ENCODE data around the gene ENKD1. TPM values are rescaled to one million over a fixed set of nuclear protein-coding genes. Genes with fewer than 3 reads are reported as not detected.

ENKD1 gene
- total RNA-seq, 1 donor from 2014 or later, result 6.9 TPM

DNA sequence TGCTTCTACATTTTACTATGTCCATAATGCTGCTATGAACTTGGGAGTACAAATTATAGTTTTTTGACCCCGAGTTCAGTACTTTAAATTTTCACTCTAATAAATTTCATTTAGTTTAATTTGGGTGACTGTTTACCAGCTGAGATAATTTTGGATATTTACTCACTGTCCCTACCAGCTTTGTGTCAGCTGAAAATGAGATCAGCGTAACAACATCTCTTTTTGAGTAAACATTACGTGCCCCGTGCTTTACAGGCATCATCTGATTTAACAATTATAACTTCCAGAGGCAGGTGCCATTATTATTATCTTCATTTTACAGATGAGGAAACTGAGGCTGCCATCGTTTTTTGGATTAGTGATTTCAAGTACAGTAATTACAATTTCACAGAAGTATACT is 37.6 kb upstream of the ENKD1 start:
- no peaks in the 10 kb centered on the region for H3K9me3 Mint-ChIP-seq
- no peak overlapping the region for H3K27ac ChIP-seq
- TF ChIP-seq EZH2 (IDR thresholded peaks at IDR 0.05) (no peak), EZH2phosphoT487 (IDR thresholded peaks at IDR 0.05) (no peak)
- TF ChIP-seq, protein P1, sequence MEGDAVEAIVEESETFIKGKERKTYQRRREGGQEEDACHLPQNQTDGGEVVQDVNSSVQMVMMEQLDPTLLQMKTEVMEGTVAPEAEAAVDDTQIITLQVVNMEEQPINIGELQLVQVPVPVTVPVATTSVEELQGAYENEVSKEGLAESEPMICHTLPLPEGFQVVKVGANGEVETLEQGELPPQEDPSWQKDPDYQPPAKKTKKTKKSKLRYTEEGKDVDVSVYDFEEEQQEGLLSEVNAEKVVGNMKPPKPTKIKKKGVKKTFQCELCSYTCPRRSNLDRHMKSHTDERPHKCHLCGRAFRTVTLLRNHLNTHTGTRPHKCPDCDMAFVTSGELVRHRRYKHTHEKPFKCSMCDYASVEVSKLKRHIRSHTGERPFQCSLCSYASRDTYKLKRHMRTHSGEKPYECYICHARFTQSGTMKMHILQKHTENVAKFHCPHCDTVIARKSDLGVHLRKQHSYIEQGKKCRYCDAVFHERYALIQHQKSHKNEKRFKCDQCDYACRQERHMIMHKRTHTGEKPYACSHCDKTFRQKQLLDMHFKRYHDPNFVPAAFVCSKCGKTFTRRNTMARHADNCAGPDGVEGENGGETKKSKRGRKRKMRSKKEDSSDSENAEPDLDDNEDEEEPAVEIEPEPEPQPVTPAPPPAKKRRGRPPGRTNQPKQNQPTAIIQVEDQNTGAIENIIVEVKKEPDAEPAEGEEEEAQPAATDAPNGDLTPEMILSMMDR (IDR thresholded peaks at IDR 0.05), result no peak
- H3K4me2 ChIP-seq, result no peak overlapping the region
- H3K27me3 ChIP-seq, result no peaks in the 10 kb centered on the region
- H3K9me3 ChIP-seq (ENCODE audit: low read depth), result no peaks in the 10 kb centered on the region
- H3K27ac Mint-ChIP-seq, result no peak overlapping the region
- H3K79me2 ChIP-seq (ENCODE audit: low read depth), result peaks cover 86% of the 10 kb centered on the region
- H3K4me1 Mint-ChIP-seq, result peaks cover 7% of the 10 kb centered on the region
- no peaks in the 10 kb centered on the region for H3K27me3 Mint-ChIP-seq (ENCODE audit: insufficient read depth, low read depth)
- no peaks in the 10 kb centered on the region for H3F3A ChIP-seq (ENCODE audit: low read depth)
- H3K4me3 Mint-ChIP-seq, result no peak overlapping the region
- peaks cover 30% of the 10 kb centered on the region for H4K20me1 ChIP-seq (ENCODE audit: low read depth)
- no peak overlapping the region for H2AFZ ChIP-seq (replicated peaks)
- no peak for DNase-seq (ENCODE audit: low spot score)
- no peak overlapping the region for H3K4me3 ChIP-seq
- peaks cover 7% of the 10 kb centered on the region for H3K36me3 Mint-ChIP-seq
- no peaks in the 10 kb centered on the region for H3K36me3 ChIP-seq
- H3K9ac ChIP-seq, result no peak overlapping the region
- H3K4me1 ChIP-seq, result no peaks in the 10 kb centered on the region

DNA sequence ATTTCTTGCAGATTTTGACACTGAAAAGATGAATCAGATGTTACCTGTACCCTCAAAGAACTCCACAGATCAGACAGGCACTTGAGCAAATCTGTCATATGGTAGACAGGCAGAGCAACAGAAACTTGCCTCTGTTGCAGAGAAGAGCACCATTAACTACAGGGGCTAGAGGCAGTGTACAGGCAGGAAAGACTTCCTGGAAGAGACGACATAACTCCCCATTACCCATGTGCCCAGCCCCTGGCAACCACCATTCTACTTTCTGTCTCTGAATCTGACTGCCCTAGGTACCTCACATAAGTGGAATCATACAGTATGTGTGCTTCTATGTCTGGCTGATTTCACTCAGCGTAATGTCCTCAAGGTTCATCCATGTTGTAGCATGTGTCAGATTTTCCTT is 37.1 kb upstream of the ENKD1 start:
- H3K4me3 Mint-ChIP-seq, result no peak overlapping the region
- no peak overlapping the region for H3K9ac ChIP-seq
- TF ChIP-seq EZH2phosphoT487 (IDR thresholded peaks at IDR 0.05) (no peak), EZH2 (IDR thresholded peaks at IDR 0.05) (no peak)
- TF ChIP-seq, protein P1 (IDR thresholded peaks at IDR 0.05), result no peak
- no peak overlapping the region for H3K27ac Mint-ChIP-seq
- peaks cover 7% of the 10 kb centered on the region for H3K4me1 Mint-ChIP-seq
- H3K36me3 ChIP-seq, result no peaks in the 10 kb centered on the region
- no peak overlapping the region for H2AFZ ChIP-seq (replicated peaks)
- no peak overlapping the region for H3K4me2 ChIP-seq
- H3K27me3 Mint-ChIP-seq (ENCODE audit: insufficient read depth, low read depth), result no peaks in the 10 kb centered on the region
- no peak for DNase-seq (ENCODE audit: low spot score)
- H3K27ac ChIP-seq, result no peak overlapping the region
- H3K9me3 Mint-ChIP-seq, result peaks cover 2% of the 10 kb centered on the region
- H3K79me2 ChIP-seq (ENCODE audit: low read depth), result peaks cover 82% of the 10 kb centered on the region
- H3F3A ChIP-seq (ENCODE audit: low read depth), result no peaks in the 10 kb centered on the region
- no peaks in the 10 kb centered on the region for H3K9me3 ChIP-seq (ENCODE audit: low read depth)
- H3K36me3 Mint-ChIP-seq, result peaks cover 9% of the 10 kb centered on the region
- H3K4me3 ChIP-seq, result no peak overlapping the region
- H3K4me1 ChIP-seq, result no peaks in the 10 kb centered on the region
- no peaks in the 10 kb centered on the region for H3K27me3 ChIP-seq
- peaks cover 26% of the 10 kb centered on the region for H4K20me1 ChIP-seq (ENCODE audit: low read depth)

DNA sequence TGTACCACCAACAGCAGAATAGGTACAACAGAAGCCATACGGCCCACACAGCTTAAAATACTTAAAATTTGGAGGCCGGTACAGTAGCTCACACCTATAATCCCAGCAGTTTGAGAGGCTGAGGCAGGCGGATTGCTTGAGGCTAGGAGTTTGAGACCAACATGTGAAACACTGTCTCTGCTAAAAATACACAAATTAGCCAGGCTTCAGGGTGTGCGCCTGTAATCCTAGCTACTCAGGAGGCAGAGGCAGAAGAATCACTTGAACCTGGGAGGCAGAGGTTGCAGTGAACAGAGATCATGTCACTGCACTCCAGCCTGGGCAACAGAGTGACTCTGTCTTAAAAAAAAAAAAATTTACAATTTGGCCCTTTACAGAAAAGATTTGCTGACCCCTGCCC is 35.6 kb upstream of the ENKD1 start:
- no peaks in the 10 kb centered on the region for H3F3A ChIP-seq (ENCODE audit: low read depth)
- no peaks in the 10 kb centered on the region for H3K27me3 Mint-ChIP-seq (ENCODE audit: insufficient read depth, low read depth)
- peaks cover 7% of the 10 kb centered on the region for H3K4me1 Mint-ChIP-seq

DNA sequence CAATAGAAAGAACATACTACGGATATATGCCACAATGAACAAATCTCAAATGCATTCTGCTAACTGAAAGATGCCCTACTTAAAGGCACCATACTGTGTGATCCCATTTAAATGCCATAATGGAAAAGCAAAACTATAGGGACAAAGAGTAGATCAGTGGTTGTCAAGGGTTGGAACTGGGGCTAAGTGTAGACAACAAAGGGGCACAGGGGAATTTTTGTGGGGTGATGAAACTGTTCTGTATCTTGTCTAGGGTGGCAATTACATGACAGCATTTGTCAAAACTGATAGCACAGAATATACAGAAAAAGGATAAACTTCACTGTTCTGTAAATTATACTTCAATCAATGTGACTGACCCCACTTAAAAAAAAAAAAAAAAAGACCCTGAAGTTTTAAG is 34.9 kb upstream of the ENKD1 start:
- no peak overlapping the region for H3K4me3 ChIP-seq
- peaks cover 12% of the 10 kb centered on the region for H3K36me3 Mint-ChIP-seq
- H3K4me1 ChIP-seq, result no peaks in the 10 kb centered on the region
- H3K4me3 Mint-ChIP-seq, result no peak overlapping the region
- H3K9ac ChIP-seq, result no peak overlapping the region
- H3K4me1 Mint-ChIP-seq, result peaks cover 7% of the 10 kb centered on the region
- H4K20me1 ChIP-seq (ENCODE audit: low read depth), result peaks cover 23% of the 10 kb centered on the region
- peaks cover 2% of the 10 kb centered on the region for H3K27me3 Mint-ChIP-seq (ENCODE audit: insufficient read depth, low read depth)
- TF ChIP-seq EZH2 (IDR thresholded peaks at IDR 0.05), result no peak
- TF ChIP-seq, protein P1 (IDR thresholded peaks at IDR 0.05), result no peak
- TF ChIP-seq EZH2phosphoT487 (IDR thresholded peaks at IDR 0.05), result no peak
- no peaks in the 10 kb centered on the region for H3K36me3 ChIP-seq
- H3K9me3 Mint-ChIP-seq, result peaks cover 3% of the 10 kb centered on the region
- H3F3A ChIP-seq (ENCODE audit: low read depth), result no peaks in the 10 kb centered on the region
- no peak for DNase-seq (ENCODE audit: low spot score)
- no peak overlapping the region for H3K4me2 ChIP-seq
- no peak overlapping the region for H2AFZ ChIP-seq (replicated peaks)
- no peak overlapping the region for H3K27ac ChIP-seq
- peaks cover 60% of the 10 kb centered on the region for H3K79me2 ChIP-seq (ENCODE audit: low read depth)
- H3K27me3 ChIP-seq, result no peaks in the 10 kb centered on the region
- no peak overlapping the region for H3K27ac Mint-ChIP-seq
- no peaks in the 10 kb centered on the region for H3K9me3 ChIP-seq (ENCODE audit: low read depth)

More for the DNA sequence above, 35.6 kb upstream of the ENKD1 start:
- Histone ChIP-seq H3K79me2 (ENCODE audit: low read depth) (peaks cover 67% of the 10 kb centered on the region), H3K4me3 (no peak overlapping the region), H3K4me2 (no peak overlapping the region), H2AFZ (replicated peaks) (no peak overlapping the region), H3K4me1 (no peaks in the 10 kb centered on the region), H3K27me3 (no peaks in the 10 kb centered on the region), H3K36me3 (no peaks in the 10 kb centered on the region), H3K9me3 (ENCODE audit: low read depth) (no peaks in the 10 kb centered on the region), H3K27ac (no peak overlapping the region), H4K20me1 (ENCODE audit: low read depth) (peaks cover 23% of the 10 kb centered on the region), H3K9ac (no peak overlapping the region)
- Mint-ChIP-seq H3K27ac (no peak overlapping the region), H3K36me3 (peaks cover 14% of the 10 kb centered on the region), H3K9me3 (peaks cover 3% of the 10 kb centered on the region), H3K4me3 (no peak overlapping the region)
- no peak for DNase-seq (ENCODE audit: low spot score)
- TF ChIP-seq EZH2 (IDR thresholded peaks at IDR 0.05), result no peak
